Right forelimb (tissue), 1 donor: ENCODE measurements around the gene NHSL1.
"Not testable (repeated sequence)": the region's sequence is repeated elsewhere in the genome, so short reads cannot be mapped to it uniquely, and the experiment has no call there.

Experiments
- DNase-seq: peaks from one replicate; pipeline ENCODE4 v3.0.0-alpha.2; 2018

The NHSL1 gene

DNA sequence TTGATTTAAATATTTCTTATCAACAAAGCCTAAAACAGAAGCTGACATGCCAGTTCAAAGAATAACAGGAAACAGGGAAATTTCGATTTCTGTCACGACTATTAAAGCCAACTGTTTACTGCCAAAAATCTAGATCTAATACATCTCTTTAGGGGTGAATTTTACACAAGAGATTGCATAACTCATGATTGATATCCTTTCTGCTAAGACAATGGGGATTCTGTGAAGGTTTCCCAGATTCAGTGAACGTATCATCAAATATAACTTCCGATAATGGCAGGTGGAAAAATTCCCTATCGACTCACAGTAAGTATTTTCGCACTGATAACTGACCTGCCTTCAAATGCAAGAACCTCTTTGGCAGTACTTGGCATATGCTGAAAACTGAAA lies 42.9 kb downstream of the NHSL1 start:
- DNase-seq = no peak

- no peak for DNase-seq
These were observed 43.4 kb downstream of the NHSL1 start for GRCh38 chr6:138455746-138456400.

DNA sequence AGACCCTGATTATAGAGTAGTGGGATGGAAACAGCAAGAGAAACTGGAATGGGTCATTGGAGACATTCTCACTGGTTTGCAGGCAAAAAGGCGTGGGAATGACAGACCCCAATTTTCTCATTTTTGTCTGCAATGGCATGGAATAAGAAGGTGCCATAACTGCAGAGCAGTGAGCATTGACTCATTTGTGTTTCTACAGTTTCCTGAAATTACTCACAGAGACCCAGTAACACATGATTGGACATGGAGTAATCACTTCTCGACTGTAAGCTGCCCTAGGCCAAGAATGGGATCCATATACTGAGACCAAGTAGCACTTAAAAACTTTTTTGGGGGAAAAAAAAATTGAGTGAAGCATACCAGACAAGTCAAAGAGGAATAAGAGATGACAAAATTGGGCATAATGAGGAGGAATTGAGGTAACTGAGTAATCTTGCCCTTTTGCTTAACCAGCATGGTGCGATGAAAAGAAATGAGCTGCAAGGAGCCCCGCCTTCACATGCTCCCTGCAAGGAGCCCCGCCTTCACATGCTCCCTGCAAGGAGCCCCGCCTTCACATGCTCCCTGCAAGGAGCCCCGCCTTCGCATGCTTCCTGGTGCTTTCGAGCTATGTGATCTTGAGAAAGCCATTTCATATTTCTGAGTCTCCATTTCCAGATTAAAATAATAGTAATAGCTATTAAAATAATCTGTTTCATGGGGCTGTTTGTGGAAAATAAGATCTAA lies 44.1 kb downstream of the NHSL1 start:
- no peak for DNase-seq

DNA sequence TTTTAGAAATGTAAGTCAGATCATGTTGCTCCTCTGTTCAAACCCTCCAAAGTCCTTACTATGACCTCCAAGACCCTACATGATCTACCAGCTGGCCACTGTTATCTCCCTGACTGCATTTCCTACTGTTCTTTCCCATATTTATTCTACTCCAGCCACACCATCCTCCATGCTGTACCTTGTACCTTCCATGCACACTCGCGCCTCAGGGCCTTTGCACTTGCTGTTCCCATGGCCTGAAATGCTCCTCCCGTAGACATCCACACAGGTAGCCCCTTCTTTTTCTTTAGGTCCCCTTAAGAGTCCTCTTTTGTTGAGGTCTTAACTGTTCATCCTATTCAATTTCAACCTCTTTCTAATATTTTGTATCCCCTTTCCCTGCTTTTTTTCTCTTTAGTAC lies 48.3 kb downstream of the NHSL1 start:
- DNase-seq = no peak

DNA sequence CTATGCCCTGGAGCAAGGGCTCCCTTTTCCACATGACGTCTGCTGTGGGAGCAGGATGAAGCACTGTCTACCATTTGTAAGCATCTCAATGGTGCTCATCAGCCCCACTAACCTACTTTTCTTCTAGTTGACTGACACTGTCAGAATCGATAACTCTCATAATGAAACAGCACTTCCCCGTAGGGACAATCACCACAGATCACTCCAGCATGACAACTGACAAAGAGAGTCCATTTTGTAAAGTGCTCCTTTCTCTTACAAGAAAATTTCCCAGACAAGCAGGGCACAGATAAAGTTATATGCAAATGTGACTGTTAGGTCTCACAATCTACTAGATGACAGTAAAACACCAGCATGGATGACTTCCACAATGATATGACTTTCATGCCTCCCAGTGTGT lies 48.8 kb downstream of the NHSL1 start:
- DNase-seq = no peak

DNA sequence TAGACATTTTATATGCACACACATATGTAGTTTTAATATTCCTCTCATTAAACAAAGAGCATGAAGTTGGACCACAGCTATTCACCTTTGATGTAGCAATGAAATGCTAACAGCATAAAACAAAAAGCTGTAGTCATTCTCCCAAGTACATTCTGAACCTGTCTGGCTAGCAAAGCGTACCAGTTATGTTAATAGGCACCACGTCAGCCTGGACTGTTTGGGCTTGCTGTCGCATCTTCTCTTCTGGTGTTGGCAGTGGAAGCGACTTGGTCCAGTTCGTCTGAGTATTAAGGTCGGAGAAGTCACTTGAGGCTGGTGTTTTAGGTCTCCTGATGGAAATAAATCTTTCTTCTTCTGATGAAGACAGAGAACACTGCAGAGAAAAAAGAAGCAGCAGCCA lies 52.5 kb downstream of the NHSL1 start:
- DNase-seq = no peak

GRCh38 chr6:138443979-138444378 lies 55.3 kb downstream of the NHSL1 start:
- DNase-seq = no peak

DNA sequence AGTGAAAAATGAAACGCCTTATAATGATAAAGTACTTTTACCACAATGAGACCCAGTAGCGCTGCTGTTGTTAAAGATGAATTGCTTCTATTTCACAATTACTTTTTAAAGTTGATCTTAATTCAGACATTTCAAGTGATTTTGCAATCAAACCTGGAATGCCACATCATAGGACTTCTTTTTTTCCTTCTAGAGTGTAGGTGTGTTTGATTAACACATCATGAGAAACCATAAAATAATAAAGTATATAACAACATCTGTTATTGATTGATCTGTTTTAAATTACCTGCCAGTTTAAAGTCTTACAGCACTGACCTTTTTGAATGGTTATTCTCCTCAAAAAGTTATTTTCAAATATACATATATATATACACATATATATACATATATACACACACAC lies 56.6 kb downstream of the NHSL1 start:
- no peak for DNase-seq

- DNase-seq = no peak
These were observed 57.3 kb downstream of the NHSL1 start for GRCh38 chr6:138441965-138442364.

- DNase-seq = no peak
These were observed 58.4 kb downstream of the NHSL1 start for GRCh38 chr6:138440758-138441357.

DNA sequence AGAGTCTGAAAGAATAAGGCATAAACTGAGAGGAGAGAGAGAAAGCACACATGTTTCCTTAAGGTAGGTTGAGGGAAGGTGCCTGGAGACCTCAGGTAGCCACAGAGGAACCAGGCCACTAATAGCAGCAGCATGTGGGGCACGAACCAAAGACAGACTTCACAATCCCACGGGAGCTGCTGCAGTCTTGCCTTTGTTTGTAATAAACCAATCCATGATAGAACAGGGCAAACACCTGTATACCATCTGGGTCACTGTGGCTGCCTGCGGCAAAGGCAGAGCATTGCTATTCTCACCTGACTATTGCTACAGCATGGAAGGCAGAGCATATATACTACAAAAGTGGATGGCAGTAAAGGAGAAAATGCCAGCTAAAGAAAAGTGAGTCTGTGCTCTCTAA lies 59.0 kb downstream of the NHSL1 start:
- no peak for DNase-seq

DNA sequence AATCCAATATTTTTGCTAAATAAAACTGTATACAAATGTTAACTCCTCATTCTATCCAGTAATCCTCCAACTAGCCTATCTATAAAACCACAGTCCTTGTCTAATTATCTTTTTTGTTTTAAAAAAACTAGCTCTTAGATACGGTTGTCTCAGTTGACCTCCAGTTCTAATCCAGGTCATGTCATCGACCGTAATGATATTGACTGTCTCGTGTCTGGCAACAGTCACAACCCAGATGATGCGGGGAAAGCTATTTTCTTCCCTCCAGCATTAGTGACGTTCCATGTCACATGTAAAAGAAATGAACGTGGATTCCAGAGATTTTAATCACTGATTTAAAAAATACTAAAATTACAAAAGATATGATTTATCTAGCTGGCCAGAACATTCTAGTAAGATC lies 59.7 kb downstream of the NHSL1 start:
- DNase-seq = no peak

GRCh38 chr6:138434925-138435324 lies 64.4 kb downstream of the NHSL1 start:
- DNase-seq = no peak

DNA sequence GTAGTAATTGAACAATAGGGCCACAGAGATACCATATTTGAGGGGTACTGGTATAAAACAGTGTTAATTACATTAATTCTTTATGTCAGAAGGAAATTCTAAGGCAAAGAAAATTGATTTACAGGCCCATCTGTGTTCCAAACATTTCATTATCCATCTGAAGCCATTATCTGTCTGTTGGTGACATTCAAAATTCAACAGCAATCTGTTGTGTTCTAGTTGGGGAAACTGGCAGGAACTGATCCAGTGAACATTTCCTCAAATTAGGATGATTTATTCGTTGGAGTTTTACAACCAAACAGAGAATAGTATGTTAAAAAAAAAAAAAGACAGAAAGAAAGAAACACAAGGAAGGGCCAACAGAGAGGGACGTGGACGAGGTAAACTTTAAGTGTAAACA lies 65.2 kb downstream of the NHSL1 start:
- DNase-seq = no peak

- no peak for DNase-seq
These were observed 67.3 kb downstream of the NHSL1 start for GRCh38 chr6:138432063-138432356.

DNA sequence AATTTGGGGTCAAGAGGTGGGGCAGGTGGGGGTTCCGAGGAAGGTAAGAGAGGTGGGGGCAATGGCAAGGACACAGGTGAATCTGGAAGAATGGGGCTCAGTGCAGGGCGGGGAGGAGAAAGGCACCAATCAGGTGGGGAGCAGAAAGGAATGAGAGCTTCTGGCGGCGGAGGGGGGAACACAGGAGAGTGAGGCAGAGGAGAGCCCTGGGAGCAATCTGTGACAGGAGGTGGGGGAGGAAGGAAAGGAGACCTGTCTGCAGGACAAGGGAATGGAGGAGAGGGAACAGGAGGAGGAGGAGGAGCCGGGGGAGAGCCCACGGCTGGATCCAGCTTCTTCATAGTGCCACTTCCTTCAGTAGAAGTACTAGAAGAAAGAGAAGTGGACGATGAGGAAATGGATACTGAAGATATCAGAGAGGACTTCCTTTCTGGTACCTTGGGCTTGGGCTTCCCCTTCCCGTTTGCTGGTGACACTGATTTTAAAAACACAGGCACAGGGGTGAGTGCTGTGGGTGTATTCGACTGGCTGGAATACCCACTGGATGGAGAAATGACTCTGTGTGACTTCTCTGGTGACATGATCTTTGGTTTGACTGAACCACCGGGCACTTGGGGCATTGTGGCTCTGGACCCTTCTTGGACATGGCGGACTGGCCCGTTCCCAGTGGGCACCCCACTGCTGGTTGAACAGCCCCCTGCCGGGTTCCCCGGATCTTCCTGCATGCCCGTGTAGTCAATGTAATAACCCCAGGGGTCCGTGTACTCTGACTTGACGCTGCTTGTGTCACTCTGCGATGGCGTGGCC lies 67.8 kb downstream of the NHSL1 start:
- DNase-seq = no peak

GRCh38 chr6:138430361-138431145 lies 68.7 kb downstream of the NHSL1 start:
- no peak for DNase-seq

DNA sequence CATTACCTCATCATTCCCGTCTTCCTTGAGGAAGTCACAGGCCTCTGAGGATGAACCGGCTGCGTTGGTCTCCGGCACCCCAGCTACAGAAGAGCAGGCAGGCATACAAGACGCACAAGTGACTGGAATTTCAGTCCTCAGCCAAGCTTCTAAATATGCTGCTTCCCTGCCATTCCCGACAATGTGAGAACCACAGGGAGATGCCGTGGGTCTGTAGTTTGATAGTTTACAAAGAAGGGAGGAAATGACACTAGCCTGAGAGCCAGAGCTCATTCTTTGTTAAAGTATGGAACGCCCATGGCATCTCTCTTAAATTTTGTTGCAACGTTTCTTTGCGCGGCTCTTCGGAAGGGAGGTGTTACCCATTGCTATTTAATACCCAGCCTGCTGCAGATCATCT lies 69.5 kb downstream of the NHSL1 start:
- DNase-seq = no peak

- DNase-seq = no peak
These were observed 70.2 kb downstream of the NHSL1 start for GRCh38 chr6:138428944-138429598.

GRCh38 chr6:138427701-138428100 lies 71.6 kb downstream of the NHSL1 start:
- no peak for DNase-seq

- DNase-seq = no peak
These were observed 72.7 kb downstream of the NHSL1 start for GRCh38 chr6:138426500-138427123.

DNA sequence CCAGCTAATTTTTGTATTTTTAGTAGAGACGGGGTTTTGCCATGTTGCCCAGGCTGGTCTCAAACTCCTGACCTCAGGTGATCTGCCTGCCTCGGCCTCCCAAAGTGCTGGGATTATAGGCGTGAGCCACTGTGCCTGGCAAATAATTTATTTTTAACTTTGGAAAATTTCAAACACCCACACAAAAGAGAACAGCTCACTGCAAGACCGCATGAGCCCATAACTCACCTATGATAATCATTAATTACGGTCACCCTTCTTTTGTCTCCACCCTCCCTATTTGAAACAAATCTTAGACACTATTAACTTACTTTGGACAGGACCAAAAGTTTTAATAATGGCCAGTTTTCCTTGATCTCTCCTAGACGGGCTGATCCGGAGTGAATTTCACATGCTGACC lies 74.0 kb downstream of the NHSL1 start:
- not testable (repeated sequence) for DNase-seq
